ENCODE measurements around the gene EFCAB9. TPM values are rescaled to one million over a fixed set of nuclear protein-coding genes. Genes with fewer than 3 reads are reported as not detected.

The EFCAB9 gene
- total and polyA plus RNA-seq, 2 of the 13 experiments (the other 11 are each of a cell fraction or from before 2014, with no cell fraction given), result not detected

DNA sequence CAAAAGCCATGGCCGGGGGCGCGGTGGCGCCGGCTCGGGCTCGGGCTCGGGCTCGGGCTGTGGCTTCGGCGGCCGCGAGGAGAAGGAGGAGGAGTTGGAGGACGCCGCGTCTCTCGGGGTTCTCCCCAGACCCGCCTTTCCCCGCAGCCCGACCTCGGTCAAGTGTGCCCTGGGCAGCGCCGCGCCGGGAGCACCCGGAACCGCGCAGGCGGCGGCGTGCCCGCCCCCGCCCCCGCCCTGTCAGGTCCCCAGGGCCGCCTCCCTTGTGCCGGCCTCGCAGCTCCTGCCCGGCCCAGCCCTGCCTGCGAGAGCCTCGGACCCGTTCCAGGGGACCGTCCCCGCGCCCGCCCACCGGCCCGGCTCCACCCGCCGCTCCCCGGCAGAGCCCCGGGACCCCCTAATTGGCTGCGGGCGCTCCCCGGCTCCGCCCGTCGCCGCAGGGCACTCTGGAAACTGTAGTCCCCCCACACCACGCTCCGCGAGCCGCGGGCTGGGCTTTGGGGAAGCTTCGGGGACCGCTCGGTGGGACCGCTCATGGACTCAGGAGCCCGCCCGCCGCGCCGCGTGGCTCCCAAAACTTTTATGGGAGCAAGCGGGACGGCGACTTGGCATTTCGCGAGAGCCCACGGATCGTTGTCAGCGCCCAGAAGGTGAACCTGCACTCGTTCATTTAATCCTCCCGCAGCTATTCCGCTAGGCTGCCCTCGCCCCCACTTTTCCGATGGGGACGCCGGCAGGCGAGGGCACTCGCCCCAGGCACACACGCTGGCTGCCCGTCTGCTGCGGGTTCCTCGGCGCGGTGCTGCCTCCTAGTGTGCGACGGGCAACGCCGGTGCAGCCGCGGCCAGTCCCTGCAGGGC lies 5.7 kb upstream of the EFCAB9 start, which contains the start of gene STK10 (continued):
- TF ChIP-seq, protein P1, sequence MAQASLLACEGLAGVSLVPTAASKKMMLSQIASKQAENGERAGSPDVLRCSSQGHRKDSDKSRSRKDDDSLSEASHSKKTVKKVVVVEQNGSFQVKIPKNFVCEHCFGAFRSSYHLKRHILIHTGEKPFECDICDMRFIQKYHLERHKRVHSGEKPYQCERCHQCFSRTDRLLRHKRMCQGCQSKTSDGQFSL (CRISPR knock-in tag; IDR thresholded peaks at IDR 0.05), result peak; percentile 26; the same call in 1 of the 2 replicates
- TF ChIP-seq MED13 (CRISPR knock-in tag; IDR thresholded peaks at IDR 0.05) (0 out of 2 replicates have a peak, but pooled peaks have one; percentile 39), YEATS4 (CRISPR knock-in tag; IDR thresholded peaks at IDR 0.05; ENCODE audit: borderline replicate concordance) (peak; percentile 53; the same call in 1 of the 2 replicates), TCF7 (IDR thresholded peaks at IDR 0.05; ENCODE audit: low read depth) (no peak), RFX3 (CRISPR knock-in tag; IDR thresholded peaks at IDR 0.05) (no peak), NFYB (CRISPR knock-in tag; IDR thresholded peaks at IDR 0.05) (peak; percentile 82), PHF21A (CRISPR knock-in tag; IDR thresholded peaks at IDR 0.05) (peak; percentile 63; the same call in 1 of the 2 replicates), NKX3-1 (CRISPR knock-in tag; IDR thresholded peaks at IDR 0.05) (peak; percentile 65; the same call in 1 of the 2 replicates), HOXA3 (CRISPR knock-in tag; IDR thresholded peaks at IDR 0.05) (peak; percentile 51)
- TF ChIP-seq, protein P2, sequence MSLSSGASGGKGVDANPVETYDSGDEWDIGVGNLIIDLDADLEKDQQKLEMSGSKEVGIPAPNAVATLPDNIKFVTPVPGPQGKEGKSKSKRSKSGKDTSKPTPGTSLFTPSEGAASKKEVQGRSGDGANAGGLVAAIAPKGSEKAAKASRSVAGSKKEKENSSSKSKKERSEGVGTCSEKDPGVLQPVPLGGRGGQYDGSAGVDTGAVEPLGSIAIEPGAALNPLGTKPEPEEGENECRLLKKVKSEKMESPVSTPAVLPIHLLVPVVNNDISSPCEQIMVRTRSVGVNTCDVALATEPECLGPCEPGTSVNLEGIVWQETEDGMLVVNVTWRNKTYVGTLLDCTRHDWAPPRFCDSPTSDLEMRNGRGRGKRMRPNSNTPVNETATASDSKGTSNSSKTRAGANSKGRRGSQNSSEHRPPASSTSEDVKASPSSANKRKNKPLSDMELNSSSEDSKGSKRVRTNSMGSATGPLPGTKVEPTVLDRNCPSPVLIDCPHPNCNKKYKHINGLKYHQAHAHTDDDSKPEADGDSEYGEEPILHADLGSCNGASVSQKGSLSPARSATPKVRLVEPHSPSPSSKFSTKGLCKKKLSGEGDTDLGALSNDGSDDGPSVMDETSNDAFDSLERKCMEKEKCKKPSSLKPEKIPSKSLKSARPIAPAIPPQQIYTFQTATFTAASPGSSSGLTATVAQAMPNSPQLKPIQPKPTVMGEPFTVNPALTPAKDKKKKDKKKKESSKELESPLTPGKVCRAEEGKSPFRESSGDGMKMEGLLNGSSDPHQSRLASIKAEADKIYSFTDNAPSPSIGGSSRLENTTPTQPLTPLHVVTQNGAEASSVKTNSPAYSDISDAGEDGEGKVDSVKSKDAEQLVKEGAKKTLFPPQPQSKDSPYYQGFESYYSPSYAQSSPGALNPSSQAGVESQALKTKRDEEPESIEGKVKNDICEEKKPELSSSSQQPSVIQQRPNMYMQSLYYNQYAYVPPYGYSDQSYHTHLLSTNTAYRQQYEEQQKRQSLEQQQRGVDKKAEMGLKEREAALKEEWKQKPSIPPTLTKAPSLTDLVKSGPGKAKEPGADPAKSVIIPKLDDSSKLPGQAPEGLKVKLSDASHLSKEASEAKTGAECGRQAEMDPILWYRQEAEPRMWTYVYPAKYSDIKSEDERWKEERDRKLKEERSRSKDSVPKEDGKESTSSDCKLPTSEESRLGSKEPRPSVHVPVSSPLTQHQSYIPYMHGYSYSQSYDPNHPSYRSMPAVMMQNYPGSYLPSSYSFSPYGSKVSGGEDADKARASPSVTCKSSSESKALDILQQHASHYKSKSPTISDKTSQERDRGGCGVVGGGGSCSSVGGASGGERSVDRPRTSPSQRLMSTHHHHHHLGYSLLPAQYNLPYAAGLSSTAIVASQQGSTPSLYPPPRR (CRISPR knock-in tag; IDR thresholded peaks at IDR 0.05; ENCODE audit: borderline replicate concordance), result no peak
- TF ChIP-seq, protein P3, sequence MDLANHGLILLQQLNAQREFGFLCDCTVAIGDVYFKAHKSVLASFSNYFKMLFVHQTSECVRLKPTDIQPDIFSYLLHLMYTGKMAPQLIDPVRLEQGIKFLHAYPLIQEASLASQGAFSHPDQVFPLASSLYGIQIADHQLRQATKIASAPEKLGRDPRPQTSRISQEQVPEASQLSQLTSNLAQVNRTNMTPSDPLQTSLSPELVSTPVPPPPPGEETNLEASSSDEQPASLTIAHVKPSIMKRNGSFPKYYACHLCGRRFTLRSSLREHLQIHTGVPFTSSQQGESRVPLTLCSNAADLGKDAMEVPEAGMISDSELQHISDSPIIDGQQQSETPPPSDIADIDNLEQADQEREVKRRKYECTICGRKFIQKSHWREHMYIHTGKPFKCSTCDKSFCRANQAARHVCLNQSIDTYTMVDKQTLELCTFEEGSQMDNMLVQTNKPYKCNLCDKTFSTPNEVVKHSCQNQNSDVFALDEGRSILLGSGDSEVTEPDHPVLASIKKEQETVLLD (CRISPR knock-in tag; IDR thresholded peaks at IDR 0.05; ENCODE audit: low read depth), result no peak; the same call in 1 of the 2 replicates
- TF ChIP-seq, protein P4, sequence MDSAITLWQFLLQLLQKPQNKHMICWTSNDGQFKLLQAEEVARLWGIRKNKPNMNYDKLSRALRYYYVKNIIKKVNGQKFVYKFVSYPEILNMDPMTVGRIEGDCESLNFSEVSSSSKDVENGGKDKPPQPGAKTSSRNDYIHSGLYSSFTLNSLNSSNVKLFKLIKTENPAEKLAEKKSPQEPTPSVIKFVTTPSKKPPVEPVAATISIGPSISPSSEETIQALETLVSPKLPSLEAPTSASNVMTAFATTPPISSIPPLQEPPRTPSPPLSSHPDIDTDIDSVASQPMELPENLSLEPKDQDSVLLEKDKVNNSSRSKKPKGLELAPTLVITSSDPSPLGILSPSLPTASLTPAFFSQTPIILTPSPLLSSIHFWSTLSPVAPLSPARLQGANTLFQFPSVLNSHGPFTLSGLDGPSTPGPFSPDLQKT (CRISPR knock-in tag; IDR thresholded peaks at IDR 0.05; ENCODE audit: borderline replicate concordance), result 0 out of 2 replicates have a peak, but pooled peaks have one; percentile 46
- TF ChIP-seq, protein P5, sequence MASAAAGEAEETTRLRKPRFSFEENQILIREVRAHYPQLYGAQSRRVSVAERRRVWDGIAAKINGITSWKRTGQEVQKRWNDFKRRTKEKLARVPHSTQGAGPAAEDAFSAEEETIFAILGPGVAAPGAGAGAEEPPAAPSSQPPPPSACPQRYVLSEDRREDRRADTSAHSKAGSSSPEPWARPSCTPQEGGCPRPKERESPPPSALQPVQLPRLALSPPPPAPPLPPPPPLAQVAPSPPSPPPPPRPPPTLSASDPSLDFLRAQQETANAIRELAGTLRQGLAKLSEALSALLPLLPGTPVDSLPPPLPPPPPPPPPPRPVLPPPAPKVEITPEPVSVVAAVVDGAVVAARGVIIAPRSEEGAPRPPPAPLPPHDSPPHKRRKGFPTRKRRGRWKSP (CRISPR knock-in tag; IDR thresholded peaks at IDR 0.05), result peak; percentile 29
- TF ChIP-seq, protein P6, sequence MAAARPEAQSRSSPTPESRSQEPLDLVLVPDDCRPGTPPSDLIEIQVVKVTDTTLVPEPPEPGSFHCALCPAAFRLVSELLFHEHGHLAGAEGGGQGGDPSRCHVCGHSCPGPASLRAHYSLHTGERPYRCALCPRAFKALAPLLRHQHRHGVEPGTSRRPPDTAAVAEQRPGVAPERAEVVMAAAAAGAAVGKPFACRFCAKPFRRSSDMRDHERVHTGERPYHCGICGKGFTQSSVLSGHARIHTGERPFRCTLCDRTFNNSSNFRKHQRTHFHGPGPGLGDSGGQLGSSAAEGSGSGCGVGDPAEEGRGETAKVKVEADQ (CRISPR knock-in tag; IDR thresholded peaks at IDR 0.05; ENCODE audit: borderline replicate concordance), result peak; percentile 57; the same call in 1 of the 2 replicates
- TF ChIP-seq, protein P7, sequence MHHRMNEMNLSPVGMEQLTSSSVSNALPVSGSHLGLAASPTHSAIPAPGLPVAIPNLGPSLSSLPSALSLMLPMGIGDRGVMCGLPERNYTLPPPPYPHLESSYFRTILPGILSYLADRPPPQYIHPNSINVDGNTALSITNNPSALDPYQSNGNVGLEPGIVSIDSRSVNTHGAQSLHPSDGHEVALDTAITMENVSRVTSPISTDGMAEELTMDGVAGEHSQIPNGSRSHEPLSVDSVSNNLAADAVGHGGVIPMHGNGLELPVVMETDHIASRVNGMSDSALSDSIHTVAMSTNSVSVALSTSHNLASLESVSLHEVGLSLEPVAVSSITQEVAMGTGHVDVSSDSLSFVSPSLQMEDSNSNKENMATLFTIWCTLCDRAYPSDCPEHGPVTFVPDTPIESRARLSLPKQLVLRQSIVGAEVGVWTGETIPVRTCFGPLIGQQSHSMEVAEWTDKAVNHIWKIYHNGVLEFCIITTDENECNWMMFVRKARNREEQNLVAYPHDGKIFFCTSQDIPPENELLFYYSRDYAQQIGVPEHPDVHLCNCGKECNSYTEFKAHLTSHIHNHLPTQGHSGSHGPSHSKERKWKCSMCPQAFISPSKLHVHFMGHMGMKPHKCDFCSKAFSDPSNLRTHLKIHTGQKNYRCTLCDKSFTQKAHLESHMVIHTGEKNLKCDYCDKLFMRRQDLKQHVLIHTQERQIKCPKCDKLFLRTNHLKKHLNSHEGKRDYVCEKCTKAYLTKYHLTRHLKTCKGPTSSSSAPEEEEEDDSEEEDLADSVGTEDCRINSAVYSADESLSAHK (CRISPR knock-in tag; IDR thresholded peaks at IDR 0.05; ENCODE audit: borderline replicate concordance), result no peak
